Measurements from ENCODE around the gene MTNR1A. TPM values are rescaled to one million over a fixed set of nuclear protein-coding genes. Genes with fewer than 3 reads are reported as not detected.

Gene MTNR1A
- total and polyA plus RNA-seq, 9 donors: not detected

GRCh38 chr4:186557061-186557460 is 1.7 kb upstream of the MTNR1A start:
- no peaks in the 10 kb centered on the region for H3K9me3 ChIP-seq
- H3K4me3 ChIP-seq: no peak overlapping the region
- H3K36me3 ChIP-seq: no peaks in the 10 kb centered on the region
- H3K4me1 ChIP-seq (ENCODE audit: insufficient read depth): no peaks in the 10 kb centered on the region
- no peaks in the 10 kb centered on the region for H3K27me3 ChIP-seq
- intact Hi-C loops (cut with DNase I): no loop called here
- 67 to 83% (median 69%) methylated on average over 7 of the region's 7 CpGs for WGBS, 3 donors
- TF ChIP-seq CTCF (IDR thresholded peaks at IDR 0.05) (no peak), EP300 (IDR thresholded peaks at IDR 0.05) (no peak), POLR2A (IDR thresholded peaks at IDR 0.05) (no peak)
- no peak overlapping the region for H3K27ac ChIP-seq
- DNase-seq: no peak

GRCh38 chr4:186554539-186554913 is 841 bp downstream of the MTNR1A start:
- H3K9me3 ChIP-seq: no peaks in the 10 kb centered on the region
- intact Hi-C loops (cut with DNase I): no loop called here
- H3K4me1 ChIP-seq (ENCODE audit: insufficient read depth): no peaks in the 10 kb centered on the region
- no peaks in the 10 kb centered on the region for H3K27me3 ChIP-seq
- no peak for DNase-seq
- WGBS, 3 donors: 1% methylated on average over 12 of the region's 12 CpGs
- no peak for TF ChIP-seq POLR2A (IDR thresholded peaks at IDR 0.05)
- no peak for TF ChIP-seq EP300 (IDR thresholded peaks at IDR 0.05)
- no peak for TF ChIP-seq CTCF (IDR thresholded peaks at IDR 0.05)
- no peak overlapping the region for H3K4me3 ChIP-seq
- H3K36me3 ChIP-seq: no peaks in the 10 kb centered on the region
- H3K27ac ChIP-seq: no peak overlapping the region

GRCh38 chr4:186553717-186554116 is 1.6 kb downstream of the MTNR1A start:
- 67 to 74% (median 72%) methylated on average over 13 of the region's 13 CpGs for WGBS, 3 donors
- intact Hi-C loops (cut with DNase I): no loop called here
- Histone ChIP-seq H3K36me3 (no peaks in the 10 kb centered on the region), H3K27ac (no peak overlapping the region), H3K27me3 (no peaks in the 10 kb centered on the region), H3K4me3 (no peak overlapping the region), H3K4me1 (ENCODE audit: insufficient read depth) (no peaks in the 10 kb centered on the region), H3K9me3 (no peaks in the 10 kb centered on the region)
- TF ChIP-seq CTCF (IDR thresholded peaks at IDR 0.05) (no peak), POLR2A (IDR thresholded peaks at IDR 0.05) (no peak), EP300 (IDR thresholded peaks at IDR 0.05) (no peak)
- DNase-seq: no peak

GRCh38 chr4:186551849-186552248 is 3.5 kb downstream of the MTNR1A start:
- no peaks in the 10 kb centered on the region for H3K4me1 ChIP-seq (ENCODE audit: insufficient read depth)
- TF ChIP-seq EP300 (IDR thresholded peaks at IDR 0.05) (no peak), POLR2A (IDR thresholded peaks at IDR 0.05) (no peak)
- WGBS, 3 donors: 88 to 98% (median 93%) methylated on average over 2 of the region's 2 CpGs
- H3K4me3 ChIP-seq: no peak overlapping the region
- no peak overlapping the region for H3K27ac ChIP-seq
- no peaks in the 10 kb centered on the region for H3K9me3 ChIP-seq
- H3K36me3 ChIP-seq: no peaks in the 10 kb centered on the region
- no peaks in the 10 kb centered on the region for H3K27me3 ChIP-seq
- DNase-seq: no peak
- intact Hi-C loops (cut with DNase I): no loop called here

GRCh38 chr4:186545436-186545835 is 9.9 kb downstream of the MTNR1A start:
- 58 to 71% (median 59%) methylated on average over 7 of the region's 7 CpGs for WGBS, 3 donors
- no peak for DNase-seq
- H3K4me1 ChIP-seq (ENCODE audit: insufficient read depth): no peaks in the 10 kb centered on the region
- intact Hi-C loops (cut with DNase I): no loop called here
- H3K9me3 ChIP-seq: no peaks in the 10 kb centered on the region
- H3K27ac ChIP-seq: no peak overlapping the region
- TF ChIP-seq CTCF (IDR thresholded peaks at IDR 0.05) (no peak), EP300 (IDR thresholded peaks at IDR 0.05) (no peak), POLR2A (IDR thresholded peaks at IDR 0.05) (no peak)
- no peak overlapping the region for H3K4me3 ChIP-seq
- no peaks in the 10 kb centered on the region for H3K36me3 ChIP-seq
- no peaks in the 10 kb centered on the region for H3K27me3 ChIP-seq

Data from ovary (tissue), 9 donors.